Activated effector memory CD4-positive, alpha-beta T cell treated with anti-CD3 and anti-CD28 coated beads, Interleukin-2, amount 50 U/mL, for 16 hours (primary cell): ENCODE measurements around the gene ZNG1F.
"Not testable (repeated sequence)": the region's sequence is repeated elsewhere in the genome, so short reads cannot be mapped to it uniquely, and the experiment has no call there.

ENCODE experiments used
- DNase-seq: peaks from one replicate; pipeline ENCODE4 v3.0.0-alpha.2; 2020

ZNG1F gene

DNA sequence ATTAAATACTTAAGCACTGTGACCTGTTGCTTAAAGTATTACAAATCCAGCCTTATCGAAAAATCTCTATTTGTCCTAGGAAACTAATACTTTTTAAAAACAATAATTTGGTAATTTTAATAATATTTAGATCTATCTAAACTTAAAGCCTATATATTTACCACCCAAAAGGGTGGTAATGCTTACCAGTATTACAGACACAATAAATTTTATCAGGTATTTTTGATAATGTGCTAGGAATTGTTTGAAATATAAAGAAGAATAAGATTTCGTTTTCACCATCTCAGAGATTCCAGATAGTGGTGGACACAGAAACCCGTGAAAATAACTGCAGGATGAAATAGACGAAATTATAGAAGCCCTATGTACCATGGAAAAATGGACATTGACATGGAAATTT, 68.4 kb downstream of the ZNG1F start:
- not testable (repeated sequence) for DNase-seq

DNA sequence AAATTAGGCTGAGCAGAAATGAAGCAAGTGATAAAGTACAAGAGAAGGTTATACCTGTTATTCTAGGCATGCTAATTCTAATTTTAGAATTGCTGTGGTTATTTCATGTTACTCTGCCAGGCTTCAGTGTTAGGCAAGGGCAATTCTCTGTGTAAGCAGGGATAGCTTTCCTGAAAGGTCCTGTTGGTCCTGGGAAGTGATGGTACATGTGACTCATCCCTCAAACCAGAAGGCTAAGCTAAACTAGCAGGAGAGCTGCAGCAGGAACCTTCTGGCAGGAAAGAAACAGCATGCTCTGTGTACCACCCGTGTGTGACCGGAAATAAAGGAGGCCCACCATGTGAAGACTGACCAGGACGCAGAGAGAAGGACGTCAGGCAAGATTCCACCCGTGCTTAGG, 69.4 kb downstream of the ZNG1F start:
- not testable (repeated sequence) for DNase-seq

DNA sequence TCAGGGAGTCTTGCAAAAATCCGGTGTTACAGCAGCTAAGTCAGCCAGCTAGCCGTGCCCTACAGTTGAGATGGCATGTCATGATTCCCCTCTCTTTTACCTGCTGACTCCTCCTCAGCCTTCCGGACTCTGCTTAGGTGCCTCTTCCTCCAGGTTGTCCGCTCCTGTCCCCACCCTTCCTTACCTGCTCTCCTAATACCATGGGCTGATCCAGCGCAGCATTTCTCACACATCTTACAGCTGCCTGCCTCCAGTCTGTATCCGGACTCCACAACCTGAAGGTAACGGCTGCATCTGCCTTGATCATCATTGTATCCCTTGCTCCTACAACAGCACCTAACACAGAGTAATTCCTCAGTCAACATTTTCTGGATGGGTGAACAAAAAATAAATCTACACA, 69.8 kb downstream of the ZNG1F start:
- DNase-seq, result peak; percentile 54

DNA sequence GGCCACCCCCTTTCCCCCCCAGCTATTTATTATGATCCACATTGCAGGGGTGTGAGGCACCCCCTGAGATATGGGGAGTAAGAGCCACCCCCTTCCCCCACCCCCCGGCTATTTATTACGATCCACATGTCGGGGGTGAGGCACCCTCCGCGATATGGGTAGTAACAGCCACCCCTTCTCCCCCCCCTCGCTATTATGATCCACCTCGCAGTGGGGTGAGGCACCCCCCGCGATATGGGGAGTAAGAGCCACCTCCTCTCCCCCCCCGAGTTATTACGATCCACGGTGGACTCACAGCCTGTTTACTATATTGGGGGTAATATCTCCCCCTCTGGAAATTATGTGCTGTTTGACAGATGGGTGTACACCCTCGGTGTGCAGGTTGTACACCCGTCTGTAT, 75.8 kb downstream of the ZNG1F start:
- not testable (repeated sequence) for DNase-seq

DNA sequence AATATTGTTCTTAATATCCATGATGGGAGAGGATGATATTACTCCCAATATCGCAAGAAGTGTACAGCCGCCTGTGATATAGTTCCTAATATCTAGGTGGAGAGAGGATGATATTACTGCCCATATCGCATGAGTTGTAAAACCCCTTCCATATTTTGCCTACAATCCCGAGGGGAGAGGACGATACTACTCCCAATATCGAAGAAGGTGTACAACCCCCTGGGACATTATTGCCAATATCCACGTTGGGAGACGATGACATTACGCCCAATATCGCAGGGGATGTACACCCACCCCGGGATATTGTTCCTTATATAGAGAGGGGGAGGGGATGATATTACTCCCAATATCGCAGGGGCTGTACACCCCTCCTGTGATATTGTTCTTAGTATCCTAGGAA, 77.7 kb downstream of the ZNG1F start:
- peak; percentile 51 for DNase-seq

DNA sequence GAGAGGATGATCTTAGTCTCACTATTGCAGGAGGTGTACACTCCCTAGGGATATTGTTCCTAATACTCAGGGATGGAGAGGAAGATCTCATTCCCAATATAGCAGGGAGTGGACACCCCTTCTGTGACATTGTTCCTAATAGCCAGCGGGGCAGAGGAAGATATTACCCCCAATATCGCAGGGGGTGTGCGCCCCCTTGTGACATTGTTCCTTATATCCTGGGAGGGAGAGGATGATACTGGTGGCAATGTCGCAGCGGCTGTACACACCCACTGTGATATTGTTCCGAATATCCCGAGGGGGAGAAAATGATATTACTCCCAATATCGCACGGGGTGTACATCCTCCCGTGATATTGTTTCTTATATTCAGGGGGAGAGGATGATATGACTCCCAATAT, 78.2 kb downstream of the ZNG1F start:
- DNase-seq, result peak; percentile 62

DNA sequence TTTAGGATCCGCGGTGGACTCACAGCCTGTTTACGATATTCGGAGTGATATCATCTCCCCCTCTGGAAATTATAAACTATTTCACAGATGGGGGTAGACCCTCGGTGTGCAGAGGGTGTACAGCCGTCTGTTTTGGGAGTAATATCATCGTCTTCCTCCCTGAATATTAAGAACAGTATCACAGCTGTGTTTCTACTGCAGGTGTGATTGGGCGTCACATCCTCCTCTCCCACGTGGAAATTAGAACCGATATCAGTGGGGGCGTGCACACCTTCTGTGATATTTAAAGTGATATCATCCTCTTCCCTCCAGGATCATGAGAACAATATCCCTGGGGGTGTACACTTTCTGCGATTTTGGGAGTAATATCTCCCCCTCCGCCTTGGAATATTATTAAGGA, 79.9 kb downstream of the ZNG1F start:
- DNase-seq, result peak; percentile 62

DNA sequence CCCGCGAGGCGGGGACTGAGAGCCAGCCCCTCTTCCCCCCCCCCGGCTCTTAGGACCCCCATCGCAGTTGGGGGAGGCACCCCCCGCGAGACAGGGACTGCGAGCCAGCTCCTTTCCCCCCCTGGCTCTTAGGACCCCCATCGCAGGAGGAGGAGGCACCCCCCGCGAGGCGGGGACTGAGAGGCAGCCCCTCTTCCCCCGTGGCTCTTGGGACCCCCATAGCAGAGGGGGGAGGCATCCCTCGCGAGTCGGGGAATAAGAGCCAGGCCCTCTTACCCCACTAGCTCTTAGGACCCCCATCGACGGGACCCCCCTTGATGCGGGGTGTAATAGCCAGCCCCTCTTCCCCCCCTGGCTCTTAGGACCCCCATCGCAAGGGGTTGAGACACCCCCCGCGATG, 80.3 kb downstream of the ZNG1F start:
- DNase-seq, result peak; percentile 59

DNA sequence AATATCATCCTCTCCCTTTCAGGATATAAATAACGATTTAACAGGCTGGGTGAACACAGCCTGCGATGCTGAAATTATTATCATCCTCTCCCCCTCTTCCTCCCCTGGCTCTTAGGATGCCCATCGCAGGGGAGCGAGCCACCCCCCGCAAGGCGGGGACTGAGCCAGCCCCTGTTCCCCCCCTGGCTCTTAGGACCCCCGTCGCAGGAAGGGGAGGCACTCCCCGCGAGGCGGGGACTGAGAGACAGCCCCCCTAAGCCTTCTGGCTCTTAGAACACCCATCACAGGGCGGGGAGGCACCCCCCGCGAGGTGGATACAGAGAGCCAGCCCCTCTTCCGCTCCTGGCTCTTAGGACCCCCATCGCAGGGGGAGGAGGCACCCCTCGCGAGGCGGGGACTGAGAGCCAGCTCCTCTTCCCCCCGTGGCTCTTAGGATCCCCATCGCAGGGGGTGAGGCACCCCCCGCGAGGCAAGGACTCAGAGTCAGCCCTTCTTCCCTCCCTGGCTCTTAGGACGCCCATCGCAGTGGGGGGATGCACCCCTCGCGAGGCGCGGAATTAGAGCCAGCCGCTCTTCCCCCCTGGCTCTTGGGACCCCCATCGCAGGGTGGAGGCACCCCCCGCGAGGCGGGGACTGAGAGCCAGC, 82.5 kb downstream of the ZNG1F start:
- DNase-seq, result not testable (repeated sequence)

DNA sequence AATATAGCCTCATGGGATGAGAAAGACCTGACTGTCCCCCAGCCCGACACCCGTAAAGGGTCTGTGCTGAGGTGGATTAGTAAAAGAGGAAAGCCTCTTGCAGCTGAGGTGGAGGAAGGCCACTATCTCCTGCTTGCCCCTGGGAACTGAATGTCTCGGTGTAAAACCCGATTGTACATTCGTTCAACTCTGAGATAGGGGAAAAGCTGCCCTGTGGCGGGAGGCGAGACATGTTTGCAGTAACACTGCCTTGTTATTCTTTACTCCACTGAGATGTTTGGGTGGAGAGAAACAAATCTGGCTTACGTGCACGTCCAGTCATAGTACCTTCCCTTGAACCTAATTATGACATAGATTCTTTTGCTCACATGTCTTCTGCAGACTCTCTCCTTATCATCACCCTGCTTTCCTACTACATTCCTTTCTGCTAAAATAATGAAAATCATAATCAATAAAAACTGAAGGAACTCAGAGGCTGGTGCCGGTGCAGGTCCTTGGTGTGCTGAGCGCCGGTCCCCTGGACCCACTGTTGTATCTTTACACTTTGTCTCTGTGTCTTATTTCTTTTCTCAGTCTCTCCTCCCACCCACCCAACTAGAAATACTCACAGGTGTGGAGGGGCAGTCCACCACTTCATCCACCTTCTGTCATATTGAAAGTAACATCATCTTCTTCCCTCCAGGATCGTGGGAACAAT, 83.4 kb downstream of the ZNG1F start:
- DNase-seq, result not testable (repeated sequence)

DNA sequence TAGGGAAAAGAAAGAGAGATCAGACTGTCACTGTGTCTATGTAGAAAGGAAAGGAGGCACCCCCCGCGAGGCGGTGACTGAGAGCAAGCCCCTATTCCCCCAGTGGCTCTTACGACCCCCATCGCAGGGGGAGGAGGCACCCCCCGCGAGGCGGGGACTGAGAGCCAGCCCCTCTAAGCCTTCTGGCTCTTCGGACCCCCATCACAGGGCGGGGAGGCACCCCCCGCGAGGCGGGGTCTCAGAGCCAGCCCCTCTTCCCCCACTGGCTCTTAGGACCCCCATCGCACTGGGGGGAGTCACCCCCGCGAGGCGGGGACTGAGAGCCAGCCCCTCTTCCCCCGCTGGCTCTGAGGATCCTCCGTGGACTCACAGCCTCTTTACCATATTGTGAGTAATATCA, 84.6 kb downstream of the ZNG1F start:
- not testable (repeated sequence) for DNase-seq

DNA sequence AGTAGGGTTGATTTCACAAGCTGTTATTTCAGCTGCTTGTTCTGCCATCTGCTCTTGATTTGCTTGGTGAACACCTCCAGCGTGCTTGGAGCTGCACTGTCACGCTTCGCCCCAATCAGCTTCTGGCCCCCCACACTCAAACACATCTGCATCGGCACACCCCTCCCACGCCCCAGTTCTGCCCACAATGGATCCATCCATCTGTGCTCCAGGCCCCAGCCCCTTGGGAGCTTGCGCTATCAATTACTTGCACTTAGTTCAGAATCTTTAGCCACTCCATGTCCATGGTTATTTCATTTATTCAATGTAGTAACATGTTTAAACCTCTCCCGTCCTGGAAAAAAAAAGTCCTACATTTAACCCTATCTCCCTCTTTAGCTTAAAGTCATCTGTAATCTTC, 88.6 kb downstream of the ZNG1F start:
- DNase-seq, result not testable (repeated sequence)

DNA sequence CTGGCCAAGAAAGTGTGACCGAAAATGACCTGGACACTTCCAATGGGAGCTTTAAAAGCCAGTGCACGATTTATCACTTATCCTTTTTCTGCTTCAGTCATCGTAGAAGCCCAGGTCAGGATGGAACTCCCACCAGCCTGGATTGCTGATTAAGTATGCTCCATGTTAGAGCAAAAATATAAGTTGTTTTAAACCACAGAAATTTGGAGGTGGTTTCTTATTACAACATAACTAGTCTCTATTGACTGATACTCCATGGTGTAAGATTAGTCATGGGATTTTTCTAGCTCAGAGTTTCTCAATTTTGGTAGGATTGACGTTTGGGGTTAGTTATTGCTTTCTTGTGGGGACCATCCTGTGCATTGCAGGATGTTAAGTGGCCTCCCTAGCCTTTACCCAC, 90.4 kb downstream of the ZNG1F start:
- not testable (repeated sequence) for DNase-seq

DNA sequence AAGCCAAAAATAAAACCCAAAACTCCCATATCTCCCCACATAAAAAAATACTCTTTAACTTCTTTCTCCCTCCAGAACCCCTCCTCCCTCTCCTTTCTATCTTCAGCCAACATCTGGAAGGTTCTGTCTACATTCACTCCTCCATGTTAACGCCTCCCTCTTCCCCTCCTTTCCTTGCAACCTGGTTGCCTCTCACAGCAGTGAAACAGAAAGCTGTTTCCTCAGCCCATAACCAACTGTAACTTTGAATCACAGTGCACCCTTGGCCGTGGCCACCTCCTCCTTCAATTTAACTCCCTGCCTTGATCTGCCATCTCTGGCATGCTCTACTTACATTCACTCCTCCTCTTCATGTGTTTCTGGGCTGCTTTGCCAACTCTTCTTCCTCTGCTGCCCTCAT, 94.1 kb downstream of the ZNG1F start:
- not testable (repeated sequence) for DNase-seq

DNA sequence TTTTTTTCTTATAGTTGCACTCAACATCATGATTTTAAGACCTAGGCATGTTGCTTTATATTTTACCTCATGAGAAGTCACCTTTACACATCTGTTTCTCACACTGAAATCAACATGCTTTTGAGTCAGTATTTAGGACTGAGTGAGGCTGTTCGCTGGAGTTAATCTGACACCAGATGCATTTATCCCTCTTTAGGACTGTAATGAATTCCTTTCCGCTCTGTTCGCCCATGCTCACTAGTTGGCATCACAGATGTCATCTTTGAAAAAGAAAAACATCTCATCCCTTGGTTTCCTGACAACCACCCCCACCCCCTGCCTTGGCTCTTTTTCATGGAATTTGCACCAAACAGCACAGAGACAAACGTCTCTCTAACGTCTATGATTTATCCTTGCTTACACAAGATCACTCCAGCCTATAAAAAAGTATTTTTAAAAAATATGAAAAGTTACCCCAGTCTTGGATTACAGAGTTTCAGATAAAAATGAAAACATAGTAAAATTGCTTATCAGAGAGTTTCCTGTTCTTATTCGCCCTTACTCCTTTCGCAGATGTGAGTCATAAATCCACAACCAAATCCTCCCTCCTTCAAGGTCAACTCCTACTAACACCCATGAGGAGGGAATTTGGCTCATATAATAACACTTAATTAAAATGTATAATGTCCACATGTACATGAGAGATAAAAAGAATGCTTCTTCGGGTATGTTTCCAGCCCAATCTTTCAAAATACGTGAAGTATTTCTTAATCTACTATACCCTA, 94.9 kb downstream of the ZNG1F start:
- DNase-seq, result not testable (repeated sequence)

DNA sequence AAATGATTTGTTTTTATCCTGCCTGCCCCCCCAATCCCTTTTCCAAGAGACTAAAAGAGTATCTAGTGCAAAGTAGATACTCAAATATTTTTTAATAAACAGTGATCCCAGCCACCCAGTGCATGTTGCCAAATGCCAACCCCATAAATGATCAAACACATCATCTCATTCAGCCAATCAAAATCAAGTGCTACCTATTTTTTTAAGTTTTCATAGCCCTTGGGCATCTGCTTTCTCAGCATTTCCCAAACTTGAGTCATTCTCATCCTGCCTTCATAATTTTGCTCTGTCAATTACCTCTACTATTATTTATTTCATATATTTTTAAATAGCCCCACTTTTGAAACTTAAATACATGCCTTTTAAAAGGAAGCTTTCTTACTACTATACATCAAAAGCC, 98.2 kb downstream of the ZNG1F start:
- not testable (repeated sequence) for DNase-seq

DNA sequence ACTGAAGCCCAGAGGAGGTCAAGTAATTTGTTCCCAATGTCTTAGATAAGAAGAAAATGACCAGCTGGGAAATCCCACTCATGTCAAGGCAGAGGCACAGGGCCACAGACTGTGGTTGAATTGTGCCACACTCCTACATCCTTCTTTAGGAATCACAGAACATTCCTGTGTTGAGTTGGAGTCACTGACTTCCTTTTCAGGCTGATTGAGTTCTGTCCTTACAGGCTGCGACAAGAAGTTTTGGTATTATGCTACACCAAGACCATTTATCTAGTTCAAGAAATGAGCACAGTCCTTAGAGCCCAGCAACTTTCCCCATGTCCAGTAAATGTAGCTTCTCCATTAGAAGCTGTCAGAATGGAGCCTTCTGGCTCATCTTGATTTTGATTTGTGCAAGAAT, 98.7 kb downstream of the ZNG1F start:
- not testable (repeated sequence) for DNase-seq

DNA sequence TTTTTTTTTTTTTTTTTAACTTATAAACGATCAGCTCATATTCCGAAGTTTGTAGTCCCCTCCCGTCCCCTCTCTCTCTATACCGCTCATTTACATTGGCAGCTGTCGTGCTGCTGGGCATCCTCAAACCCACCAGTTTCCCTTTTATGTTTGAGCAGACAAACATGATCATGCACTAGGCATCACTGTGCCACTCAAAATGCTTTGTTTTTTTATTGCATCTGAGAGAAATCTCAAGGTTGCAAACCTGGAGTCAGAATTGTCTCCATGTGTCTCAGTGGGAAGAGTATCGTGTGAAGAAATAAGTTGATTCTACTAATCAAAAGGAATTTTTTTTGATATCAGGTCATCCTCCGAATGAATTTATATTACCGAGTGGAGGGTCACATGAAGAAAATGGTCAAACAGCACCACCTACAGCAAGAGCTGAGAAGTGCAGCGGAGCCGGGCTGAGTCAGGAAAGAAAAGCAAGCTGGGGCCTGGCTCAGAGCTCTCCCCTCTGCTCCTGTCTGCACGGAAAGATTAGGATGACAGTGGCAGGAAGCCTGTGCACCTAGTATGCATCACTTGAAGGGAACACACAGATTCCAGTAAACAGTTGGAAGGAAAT, 100.6 kb downstream of the ZNG1F start:
- not testable (repeated sequence) for DNase-seq

DNA sequence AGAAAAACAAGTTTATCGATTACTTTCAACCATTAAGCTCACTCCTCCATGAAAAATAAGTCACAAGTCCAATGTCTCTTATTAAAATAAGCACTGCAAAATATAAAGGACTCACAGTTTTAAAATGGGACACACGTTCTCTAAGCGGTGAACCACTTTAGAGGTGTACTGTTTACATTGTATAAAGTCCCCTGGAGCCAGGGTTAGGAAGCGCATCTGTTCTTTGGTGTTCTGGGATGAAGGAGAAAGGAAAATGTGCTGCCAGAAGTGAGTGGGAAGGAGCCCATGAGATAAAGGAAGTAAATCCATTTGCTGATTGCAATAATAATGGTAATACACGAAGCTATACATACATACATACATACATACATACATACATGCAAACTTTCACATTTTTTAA, 101.2 kb downstream of the ZNG1F start:
- DNase-seq, result not testable (repeated sequence)

DNA sequence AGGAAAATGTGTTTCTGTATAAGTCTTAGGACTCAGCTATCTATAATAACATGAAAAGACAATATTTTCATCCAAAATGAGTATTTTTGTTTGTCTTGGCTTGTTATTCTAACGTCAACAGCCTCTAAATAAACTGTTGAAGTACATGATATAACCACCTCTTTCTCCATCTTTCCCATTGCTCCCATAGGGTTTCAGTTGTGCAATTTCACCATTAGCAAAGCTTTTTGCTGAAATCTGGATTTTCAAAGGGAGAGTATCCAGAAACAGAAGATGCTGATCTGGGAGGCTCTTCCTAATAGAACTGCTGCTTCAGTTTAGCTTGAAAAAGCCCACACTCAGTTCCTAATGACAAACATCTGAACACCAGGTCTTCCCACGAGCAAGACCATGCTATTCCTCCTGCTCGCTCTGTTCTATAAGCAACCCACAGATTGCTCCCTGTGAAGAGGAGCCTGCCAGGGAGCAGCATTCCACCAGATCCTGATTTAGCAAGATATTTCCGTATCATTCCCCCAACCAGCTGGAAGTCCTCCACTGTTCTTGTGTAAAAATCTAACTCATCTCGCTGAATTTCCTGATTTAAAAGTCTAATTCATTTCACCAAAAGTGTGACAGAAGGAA, 101.8 kb downstream of the ZNG1F start:
- DNase-seq, result not testable (repeated sequence)

DNA sequence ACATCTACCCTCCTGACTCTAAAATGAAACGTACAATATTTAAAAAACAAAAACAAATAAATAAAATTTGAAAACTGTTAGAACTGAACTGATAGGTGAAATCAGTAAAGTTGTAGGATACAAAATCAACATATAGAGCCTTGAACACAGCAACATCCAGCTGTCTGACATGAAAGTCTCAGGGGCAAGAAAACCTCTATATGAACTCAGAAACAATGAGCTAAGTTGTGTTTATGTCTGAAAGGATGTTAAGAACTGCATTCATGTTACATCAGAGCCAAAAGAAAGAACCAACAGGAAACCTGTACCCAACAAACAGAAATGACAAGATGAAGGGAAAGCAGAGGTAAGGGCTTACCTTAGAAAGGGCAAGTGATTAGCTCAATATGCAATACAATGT, 102.4 kb downstream of the ZNG1F start:
- not testable (repeated sequence) for DNase-seq

DNA sequence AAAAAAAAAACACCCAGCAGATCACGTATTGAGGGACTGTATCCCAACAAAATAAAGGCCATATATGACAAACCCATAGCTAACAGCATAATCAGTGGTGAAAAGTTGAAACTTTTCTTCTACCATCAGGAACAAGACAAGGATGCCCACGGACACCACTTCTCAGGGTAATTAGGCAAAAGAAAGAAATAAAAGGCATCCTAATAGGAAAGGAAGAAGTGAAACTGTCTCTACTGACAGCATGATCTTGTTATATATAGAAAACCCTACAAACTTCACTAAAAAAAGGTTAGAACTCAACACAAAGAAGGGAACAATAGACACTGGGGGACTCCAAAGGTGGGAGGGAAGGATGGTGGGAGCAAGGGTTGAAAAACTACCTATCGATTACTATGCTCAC, 102.9 kb downstream of the ZNG1F start:
- DNase-seq, result not testable (repeated sequence)

DNA sequence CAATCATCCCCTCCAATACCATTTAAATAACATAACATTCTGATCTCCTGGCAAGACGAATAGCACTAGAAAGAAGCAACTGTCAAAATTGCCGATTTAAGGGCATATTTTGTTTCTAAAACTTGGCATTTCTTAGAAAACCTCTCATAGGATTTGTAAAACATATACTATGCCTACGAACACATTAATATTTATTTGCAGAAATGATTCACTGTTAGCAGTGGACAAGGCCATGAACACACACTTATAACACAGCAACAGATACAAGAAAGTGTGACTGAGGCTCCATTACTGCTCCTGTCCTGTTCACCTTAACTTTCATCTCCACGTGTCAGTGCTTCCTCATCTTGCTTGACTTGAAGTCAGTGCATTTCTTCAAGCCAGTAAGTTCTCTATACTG, 106.8 kb downstream of the ZNG1F start:
- DNase-seq, result not testable (repeated sequence)
